ENCODE data around the gene TMEM267.
A peak's percentile ranks its signal among the peaks of the same experiment; 100 is the strongest.
"Not testable (repeated sequence)": the region's sequence is repeated elsewhere in the genome, so short reads cannot be mapped to it uniquely, and the experiment has no call there.

TMEM267 gene, protein sequence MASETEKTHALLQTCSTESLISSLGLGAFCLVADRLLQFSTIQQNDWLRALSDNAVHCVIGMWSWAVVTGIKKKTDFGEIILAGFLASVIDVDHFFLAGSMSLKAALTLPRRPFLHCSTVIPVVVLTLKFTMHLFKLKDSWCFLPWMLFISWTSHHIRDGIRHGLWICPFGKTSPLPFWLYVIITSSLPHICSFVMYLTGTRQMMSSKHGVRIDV

DNA sequence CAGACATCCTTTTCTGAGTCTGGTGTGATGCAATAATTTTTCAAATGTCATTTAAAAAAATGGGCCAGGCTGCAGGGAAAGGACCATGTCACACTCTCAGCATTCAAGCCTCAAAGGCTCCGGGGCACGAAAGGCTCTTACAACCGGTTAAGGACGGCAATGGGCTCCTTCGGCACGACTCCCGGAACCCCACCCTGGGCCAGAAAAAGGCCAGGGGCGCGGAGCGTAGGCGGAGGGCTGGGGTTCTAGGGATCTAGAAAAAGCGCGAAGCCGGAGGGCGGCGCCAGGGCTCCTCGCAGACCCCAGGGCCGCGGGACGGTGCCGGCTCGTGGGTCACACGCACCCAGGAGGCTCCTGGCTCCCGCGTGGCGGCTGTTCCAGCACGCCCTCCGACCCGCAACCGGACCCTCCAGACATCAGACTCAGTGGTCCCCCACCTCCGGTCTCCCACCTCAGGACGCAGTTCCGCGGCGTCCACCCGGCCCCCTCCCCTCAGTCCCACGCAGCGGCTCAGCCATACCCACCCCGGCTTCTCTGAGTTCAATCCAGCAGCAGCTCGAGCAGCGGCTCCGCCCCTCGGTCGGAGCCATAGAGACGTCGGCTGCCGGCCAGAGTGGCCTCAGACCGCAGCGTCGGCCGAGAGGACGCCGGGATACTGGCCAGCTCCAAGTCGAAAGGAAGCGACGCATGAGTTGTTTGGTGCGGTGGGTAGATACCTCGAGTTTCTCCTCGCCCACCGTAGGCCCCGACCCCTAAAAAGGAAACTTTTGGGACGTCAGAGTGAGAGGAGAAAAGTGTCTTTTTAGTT is at the start of gene TMEM267:
TSS of gene TMEM267 (minus strand) at position 568 of the 808 bp plus-strand sequence. CDS start 29,896 bp downstream, outside the sequence.
- DNase-seq (ENCODE audit: low spot score), result peak; percentile 93

DNA sequence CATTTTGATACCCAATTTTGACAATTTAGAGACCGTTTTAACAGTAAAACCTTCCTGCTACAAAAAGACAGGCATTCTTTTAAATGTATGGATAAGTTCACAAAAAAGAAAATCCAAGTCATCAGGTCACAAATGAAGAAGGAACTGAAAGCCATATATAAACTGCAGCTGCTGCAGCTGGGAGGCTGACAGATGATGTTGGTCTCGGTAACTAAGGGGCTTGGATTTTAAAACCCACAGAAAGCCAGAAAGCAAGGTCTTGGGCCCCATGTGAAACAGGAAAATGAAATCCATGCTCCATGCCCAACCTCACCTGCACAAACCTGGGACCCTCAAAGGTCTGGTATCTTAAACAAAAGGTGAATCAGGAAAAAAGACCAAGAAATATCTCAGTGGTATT is 47.0 kb upstream of the TMEM267 start:
- no peak for DNase-seq (ENCODE audit: low spot score)

DNA sequence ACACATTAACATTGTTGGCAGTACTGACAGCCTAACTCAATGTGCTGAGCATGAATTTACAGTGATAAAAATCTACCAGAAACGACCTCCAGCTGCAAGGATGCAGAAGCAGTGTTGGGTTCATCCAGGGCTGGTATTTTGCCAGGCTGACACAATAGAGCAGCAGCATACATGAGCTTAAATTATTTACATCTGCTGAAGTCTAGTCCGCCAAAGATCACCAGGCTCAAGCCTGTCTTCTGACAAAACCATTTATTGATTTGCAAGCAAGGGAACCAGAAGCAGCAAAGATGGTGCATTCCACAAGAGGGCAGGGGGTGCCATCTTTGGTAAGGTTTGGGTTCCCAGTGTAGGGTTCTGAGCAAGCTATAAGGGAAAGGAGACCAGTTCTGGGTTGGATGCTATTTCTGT is 40.0 kb upstream of the TMEM267 start:
- DNase-seq (ENCODE audit: low spot score), result no peak

DNA sequence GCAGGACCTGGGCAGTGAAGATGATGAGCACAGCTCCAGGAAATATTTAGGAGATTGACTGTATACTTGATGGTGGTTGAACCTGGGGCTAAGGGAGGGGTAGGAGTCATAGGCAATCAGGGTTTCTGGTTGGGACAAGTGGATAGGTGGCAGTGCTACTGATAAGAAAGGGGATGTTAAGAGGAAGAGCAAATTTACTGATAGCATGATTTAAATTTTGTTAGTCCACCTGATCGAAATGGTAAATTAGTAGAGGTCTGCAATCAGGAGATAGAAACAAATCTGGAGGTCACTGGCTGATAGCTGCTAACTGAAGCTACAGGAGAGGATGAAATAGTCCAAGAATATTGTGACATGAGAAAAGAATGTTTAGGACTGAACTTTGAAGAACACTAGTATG is 37.0 kb upstream of the TMEM267 start:
- DNase-seq (ENCODE audit: low spot score), result no peak

DNA sequence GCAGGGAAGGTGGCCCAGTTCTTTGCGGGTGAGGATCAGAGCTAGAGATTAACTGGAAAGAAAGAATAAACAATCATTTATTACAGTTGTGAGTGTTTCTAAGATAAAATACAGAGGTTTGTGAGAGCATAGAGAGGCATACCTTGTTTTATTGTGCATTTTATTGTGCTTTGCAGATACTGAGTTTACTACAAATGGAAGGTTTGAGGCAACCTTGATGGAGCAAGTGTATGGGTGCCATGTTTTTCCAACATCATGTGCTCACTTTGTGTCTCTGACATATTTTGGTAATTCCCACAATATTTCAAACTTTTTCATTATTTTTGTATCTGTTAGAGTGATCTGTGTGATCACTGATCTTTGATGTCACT is 32.0 kb upstream of the TMEM267 start:
- DNase-seq (ENCODE audit: low spot score), result peak; percentile 41

DNA sequence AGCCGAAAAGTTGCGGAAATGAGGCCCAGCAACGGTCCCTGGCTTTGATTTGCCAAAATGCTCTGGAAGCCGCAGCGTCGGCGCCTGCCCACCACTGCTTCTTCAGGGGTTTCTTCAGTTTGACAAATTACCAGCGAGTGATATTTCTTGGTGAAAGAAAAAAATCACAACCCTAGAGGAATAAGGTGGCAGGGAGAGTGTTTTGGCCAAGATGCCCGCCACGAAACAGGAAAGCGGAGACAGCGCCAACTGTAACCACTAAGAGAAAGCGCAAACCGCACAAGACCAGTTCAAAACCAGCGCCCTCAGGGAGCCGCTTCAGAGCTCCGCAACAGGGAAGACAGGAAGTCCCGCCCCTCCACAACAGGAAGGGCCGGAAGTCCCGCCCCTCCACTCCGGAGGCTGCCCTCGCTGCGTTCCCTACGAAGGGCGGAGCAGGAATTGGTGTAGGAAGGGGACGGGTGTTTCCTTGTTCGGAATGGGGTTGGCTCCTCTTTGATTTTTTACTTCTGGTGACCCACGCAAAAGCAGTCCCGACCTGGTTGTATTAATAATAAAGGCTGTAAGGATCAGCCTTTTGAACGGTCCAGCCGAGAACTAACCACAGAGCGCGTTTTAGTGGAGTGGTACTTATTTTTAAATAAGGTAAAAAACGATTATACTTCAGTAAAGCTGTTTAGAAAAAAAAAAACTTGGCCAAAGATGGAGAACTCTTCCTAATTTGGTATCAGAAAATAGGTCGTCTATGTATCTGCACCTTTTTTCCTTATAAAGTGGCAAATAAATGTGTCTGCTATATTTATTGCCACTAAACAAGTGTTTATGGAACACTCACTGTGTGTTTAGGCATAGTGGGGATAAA is 31.4 kb upstream of the TMEM267 start, which contains the start of gene C5orf34:
TSS of gene C5orf34 (minus strand) at position 333 of the 862 bp plus-strand sequence. CDS start 5,809 bp downstream, outside the sequence.
- peak; percentile 96 for DNase-seq (ENCODE audit: low spot score)

DNA sequence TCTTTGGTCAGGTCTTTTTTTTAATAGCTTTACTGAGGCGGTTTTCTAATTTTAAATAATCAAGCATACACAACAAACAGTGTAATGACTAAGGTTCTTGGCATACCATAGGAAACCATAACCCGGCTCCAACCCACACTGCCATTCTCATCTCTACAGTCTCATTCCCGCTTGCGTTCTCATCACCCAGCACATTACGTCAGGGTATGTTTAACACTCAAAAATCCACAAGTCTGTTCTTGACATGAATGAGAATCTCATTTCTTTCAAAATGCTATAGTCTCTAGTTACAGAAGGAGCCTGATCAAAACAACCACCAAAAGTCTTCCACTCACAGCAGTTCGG is 30.8 kb upstream of the TMEM267 start:
- peak; percentile 74 for DNase-seq (ENCODE audit: low spot score)

DNA sequence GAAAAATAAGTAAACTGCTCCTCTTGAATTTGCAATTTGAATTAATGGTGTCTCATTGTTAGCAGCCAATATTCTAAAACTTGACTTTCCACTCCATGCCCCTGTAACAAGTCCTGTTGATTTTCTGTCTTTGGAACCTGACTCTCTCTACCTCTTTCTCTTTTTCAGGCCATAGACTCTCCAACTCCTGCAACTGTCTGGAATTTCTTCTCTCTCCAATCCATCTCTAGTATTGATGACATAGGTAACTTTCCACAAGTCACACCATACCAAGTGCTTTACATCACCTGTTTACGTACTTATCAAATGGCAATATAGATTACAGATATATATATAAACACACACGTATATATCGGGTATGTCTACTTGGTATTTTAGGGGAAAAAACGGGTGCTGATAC is 30.4 kb upstream of the TMEM267 start:
- peak; percentile 20 for DNase-seq (ENCODE audit: low spot score)

DNA sequence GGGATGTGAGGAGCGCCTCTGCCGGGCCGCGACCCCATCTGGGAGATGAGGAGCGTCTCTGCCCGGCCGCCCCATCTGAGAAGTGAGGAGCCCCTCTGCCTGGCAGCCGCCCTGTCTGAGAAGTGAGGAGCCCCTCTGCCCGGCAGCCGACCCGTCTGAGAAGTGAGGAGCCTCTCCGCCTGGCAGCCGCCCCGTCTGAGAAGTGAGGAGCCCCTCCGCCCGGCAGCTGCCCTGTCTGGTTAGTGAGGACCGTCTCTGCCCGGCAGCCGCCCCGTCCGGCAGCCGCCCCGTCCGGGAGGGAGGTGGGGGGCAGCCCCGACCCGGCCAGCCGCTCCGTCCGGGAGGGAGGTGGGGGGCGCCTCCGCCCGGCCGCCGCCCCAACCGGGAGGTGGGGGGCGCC is 27.4 kb upstream of the TMEM267 start:
- DNase-seq (ENCODE audit: low spot score), result not testable (repeated sequence)

DNA sequence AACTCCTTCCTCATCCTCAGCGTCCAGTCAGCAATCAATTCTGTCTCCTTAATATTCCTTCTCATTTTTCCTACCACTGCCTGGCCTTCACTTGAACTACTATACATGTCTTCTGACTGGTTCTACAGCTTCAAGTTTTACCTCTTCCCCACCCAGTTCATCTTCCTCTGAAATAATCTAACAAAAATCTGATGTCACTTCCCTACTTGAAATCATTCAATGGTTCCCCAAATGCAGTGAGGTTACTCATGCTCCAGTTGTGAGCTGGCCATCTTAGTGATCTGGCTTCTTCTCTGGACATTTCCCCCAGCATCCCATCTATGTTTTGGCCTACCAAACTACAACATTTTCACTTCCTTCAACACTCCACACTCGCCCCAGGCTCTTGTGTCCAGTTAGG is 14.9 kb upstream of the TMEM267 start:
- no peak for DNase-seq (ENCODE audit: low spot score)

DNA sequence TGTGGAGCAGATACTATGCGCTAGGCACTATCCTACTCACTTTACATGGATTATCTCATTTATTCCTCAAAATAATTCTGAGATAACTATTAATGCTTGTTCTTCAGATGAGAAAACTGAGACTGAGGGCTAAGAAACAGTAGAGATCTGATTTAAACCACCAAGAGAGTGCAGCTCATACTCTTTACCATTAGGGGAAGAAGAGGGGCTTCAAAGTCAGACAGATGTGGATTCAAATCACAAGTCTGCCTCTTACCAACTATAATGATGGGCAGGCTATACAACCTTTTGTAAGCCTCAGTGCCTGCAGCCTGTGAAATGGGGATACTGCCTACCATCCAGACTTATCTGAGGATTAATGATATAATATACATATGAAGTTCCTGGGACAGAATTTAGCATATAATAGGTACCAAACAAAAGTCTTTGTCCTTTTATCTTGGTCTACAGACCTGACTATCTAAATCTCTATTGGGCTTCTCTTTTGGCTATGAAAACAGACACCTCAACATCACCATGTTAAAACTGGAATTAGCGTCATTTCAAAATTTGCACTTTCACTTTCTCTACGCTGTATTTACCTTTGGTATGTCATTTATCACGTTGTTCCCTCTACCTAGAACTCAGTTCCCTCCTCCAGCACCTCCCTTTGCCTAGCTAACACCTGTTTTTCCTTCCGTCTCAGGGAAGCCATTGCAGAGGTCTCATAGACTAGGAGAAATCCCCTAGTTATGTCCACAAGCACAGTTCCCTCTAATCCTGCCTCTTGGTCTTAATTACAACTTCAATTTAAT is 13.8 kb upstream of the TMEM267 start:
- no peak for DNase-seq (ENCODE audit: low spot score)

DNA sequence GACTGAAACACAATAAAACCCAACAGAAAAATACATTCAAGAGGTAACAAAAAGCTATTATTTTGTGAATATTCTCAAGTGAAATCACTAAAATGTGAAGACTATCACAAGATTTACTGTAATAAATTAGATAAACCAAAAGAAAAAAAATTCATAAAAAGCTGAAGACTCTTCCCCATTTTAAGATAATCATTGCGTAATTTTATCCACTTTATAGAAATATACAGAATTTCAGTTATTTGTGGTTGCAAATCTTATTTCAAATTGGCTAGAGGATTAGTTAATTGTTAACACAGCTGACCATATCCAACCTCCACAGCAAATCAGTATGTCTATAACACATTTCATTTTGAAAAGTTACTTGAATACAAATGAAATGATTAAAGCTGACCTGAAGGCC is 7.7 kb upstream of the TMEM267 start:
- no peak for DNase-seq (ENCODE audit: low spot score)

DNA sequence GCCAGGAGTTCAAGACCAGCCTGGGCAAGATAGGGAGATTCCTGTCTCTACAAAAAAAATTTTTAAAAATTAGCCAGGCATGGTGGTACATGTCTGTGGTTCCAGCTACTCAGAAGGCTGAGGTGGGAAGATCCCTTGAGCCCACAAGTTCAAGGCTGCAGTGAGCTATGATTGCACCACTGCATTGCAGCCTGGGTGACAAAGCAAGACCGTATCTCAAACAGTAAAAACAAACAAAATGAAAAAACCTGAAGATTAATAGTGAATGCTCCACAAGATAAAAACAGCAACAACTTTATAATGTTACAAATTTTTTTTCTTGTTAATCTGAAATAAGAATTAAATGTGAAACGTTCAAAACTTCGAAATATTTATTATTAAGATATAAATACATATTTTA is 2.7 kb upstream of the TMEM267 start:
- DNase-seq (ENCODE audit: low spot score), result no peak

DNA sequence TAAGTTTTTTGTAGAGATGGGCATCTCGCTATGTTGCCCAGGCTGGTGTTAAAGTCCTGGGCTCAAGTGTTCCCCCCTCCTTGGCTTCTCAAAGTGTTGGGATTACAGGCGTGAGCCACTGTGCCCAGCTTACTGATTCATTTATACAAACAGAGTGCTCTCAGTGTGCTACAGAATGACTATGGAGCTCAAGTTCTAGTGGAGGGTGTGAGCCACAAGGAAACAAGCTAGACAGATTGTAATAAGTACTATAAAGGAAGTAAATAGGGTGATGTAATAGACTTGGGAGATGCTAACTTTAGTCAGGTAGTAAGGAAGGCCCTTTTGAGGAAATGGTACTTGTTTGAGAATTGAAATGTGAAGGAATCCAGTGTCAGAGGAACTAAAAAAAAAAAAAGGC is 1.7 kb upstream of the TMEM267 start:
- DNase-seq (ENCODE audit: low spot score), result peak; percentile 26

DNA sequence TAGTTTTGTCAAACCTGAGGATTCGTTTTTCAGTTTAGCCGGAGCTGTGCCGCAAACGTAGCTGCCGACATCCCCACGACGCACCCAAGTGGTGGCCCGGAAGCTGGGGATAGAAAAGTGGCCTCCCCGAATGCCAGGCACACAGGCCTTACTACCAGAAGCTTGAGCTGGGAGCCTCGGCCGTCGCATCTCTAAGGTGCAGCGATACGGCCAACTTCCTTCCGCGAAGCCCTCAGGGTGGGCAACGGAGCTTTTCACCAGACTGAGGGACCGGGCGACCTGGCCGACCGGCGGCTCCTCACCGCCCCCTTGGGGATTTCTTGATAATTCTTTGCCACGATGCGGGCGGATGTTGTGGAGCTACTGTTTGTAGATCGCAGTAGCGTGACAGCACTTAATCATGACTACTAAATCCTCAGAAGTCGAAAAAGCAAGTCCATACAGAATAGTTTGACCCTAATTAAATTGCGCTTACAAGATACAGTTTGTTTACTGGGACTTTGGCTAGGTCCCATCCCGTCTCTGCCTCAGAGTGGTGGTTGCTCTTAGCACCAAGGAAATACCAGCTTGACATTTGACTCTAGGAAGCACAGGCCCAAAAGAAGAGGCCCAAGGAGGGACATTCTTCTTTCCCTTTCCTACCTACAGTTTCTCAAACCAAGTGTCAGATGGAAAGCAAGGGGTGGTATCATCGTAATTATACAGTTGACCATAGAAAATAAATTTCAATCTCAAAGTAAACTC is 613 bp upstream of the TMEM267 start:
- DNase-seq (ENCODE audit: low spot score), result peak; percentile 89

DNA sequence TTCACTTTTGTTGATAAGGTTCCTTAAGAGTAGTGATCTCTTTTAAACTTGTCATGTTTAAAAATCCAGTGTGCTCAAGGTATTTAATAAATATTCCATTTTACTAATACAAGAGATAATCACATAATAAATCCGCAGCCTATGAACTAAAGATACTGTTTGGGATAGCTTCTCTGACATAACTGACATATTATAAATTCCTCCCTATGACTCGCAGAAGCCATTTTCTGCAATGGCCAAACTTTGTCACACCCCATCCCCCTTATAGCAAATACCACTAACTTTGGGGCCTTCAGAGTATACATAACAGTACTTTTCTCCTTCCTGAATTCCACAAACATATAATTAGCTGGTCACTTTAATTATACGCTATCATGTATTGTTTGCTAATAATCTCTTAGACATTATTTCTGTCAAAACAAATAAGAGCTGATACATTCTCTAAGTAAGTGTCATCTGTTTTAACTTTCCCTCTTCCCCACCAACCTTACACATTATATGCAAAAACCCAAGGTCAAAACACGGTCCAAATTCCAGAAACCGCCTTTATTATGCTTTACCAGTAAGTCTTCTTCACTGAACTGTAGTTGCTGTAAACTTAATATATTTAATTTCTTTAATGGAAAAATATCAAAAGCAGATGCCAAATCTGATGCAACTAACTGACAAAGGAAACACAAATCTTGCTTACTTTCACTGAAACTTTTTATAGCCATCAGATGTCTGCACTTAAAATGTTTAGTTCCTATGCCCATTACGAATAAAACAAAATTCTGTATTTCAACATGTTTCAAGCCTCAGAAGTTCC is 971 bp downstream of the TMEM267 start:
- DNase-seq (ENCODE audit: low spot score), result peak; percentile 61

DNA sequence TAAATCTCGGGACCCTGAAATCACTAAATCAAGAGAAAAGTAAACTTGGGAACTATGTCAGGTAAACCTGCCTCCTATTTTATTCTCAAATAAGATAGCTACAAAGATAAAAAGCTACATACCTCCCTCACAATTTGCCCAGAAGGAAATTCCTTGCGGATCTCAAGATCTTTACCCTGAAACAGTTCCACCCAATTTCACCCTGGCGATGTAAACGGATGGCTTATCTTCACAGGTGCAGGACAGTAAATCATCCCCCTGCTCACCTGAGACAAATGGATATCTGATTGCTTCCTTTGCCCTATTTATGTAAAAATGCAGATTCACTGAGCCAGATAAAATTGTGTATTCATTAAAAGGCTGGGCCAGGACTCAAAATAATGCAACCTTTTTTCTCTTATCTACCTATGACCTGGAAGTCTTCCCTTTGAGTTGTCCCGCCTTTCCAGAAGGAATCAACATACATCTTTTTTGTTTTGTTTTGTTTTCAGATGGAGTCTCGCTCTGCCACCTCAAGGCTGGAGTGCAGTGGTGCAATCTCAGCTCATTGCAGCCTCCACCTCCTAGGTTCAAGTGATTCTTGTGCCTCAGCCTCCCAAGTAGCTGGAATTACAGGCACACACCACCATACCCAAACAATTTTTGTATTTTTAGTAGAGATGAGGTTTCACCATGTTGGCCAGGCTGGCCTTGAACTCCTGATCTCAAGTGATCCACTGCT is 13.8 kb downstream of the TMEM267 start:
- DNase-seq (ENCODE audit: low spot score), result no peak

DNA sequence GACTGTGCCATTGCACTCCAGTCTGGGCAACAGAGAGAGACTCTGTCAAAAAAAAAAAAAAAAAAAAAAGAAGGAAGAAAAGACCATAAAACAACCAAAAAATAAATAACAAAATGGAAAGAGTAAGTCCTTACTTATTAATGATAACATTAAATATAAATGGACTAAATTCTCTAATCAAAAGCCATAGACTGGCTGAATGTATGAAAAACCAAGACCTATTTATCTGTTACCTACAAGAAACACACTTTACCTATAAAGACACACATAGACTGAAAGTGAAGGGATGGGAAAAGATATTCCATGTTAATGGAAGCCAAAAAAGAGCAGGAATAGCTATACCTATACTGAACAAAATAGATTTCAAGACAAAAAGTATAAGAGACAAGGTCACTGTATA is 16.6 kb downstream of the TMEM267 start:
- DNase-seq (ENCODE audit: low spot score), result no peak

DNA sequence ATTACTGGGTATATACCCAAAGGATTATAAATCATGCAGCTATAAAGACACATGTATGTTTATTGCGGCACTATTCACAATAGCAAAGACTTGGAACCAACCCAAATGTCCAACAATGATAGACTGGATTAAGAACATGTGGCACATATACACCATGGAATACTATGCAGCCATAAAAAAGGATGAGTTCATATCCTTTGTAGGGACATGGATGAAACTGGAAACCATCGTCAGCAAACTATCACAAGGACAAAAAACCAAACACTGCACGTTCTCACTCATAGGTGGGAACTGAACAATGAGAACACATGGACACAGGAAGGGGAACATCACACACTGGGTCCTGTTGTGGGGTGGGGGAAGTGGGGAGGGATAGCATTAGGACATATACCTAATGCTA is 18.2 kb downstream of the TMEM267 start:
- DNase-seq (ENCODE audit: low spot score), result not testable (repeated sequence)

DNA sequence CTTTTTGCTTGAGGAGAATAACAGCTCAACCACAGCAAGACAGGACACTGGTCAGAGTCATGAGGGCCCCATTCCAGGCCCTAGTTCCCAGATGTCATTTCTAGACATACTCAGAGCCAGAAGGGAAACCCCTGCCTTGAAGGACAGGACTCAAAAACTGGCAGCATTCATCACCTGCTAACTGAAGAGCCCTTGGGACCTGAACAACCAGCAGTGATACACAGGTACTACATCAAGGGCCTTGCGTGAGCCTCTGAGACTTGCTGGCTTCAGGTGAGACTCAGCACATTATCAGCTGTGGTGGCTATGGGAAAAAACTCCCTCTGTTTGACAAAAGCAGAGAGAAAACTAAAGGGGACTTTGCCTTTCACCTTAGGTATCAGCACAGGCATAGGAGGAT is 22.6 kb downstream of the TMEM267 start:
- no peak for DNase-seq (ENCODE audit: low spot score)

Data from RKO (cell line).